MM.1S (cell line): ENCODE results near the gene GPR42.

ENCODE experiments used
- DNase-seq: peaks from one replicate; pipeline ENCODE4 v3.0.0-alpha.2; 2015
- H2AFZ ChIP-seq: fragments of 300-600 bp; sonication (generic); 2 replicates; pipeline ENCODE4 v1.6.0; 2016; ENCODE audit warnings: antibody characterized with exemption, low read length
- H3F3A ChIP-seq: fragments of 300-600 bp; sonication (generic); 2 replicates; pipeline ENCODE4 v1.6.1; 2016; ENCODE audit warnings: mild to moderate bottlenecking, antibody characterized with exemption, low read length, moderate library complexity, mixed read lengths; ENCODE audit not compliant: insufficient read depth
- H3K27ac ChIP-seq: fragments of 300-600 bp; sonication (generic); 2 replicates; pipeline ENCODE4 v1.5.1; 2016; ENCODE audit warnings: mild to moderate bottlenecking, low read length
- H3K27me3 ChIP-seq: fragments of 300-600 bp; sonication (generic); replicated peaks from 2 replicates; pipeline ENCODE4 v1.6.0; 2016; ENCODE audit warnings: low read length; ENCODE audit not compliant: insufficient read depth
- H3K36me3 ChIP-seq: fragments of 300-600 bp; sonication (generic); replicated peaks from 2 replicates; pipeline ENCODE4 v1.6.1; 2016; ENCODE audit warnings: mild to moderate bottlenecking, low read length, mixed read lengths; ENCODE audit not compliant: insufficient read depth
- H3K4me1 ChIP-seq: fragments of 300-600 bp; sonication (generic); 2 replicates; pipeline ENCODE4 v1.6.1; 2016; ENCODE audit warnings: low read length, mixed read lengths
- H3K4me2 ChIP-seq: fragments of 300-600 bp; sonication (generic); 2 replicates; pipeline ENCODE4 v1.6.0; 2016; ENCODE audit warnings: low read depth, low read length
- H3K4me3 ChIP-seq: fragments of 300-600 bp; sonication (generic); 2 replicates; pipeline ENCODE4 v1.5.1; 2016; ENCODE audit warnings: low read length, mixed read lengths
- H3K79me2 ChIP-seq: fragments of 300-600 bp; sonication (generic); 2 replicates; pipeline ENCODE4 v1.6.1; 2016; ENCODE audit warnings: mixed run types, low read length, mixed read lengths
- H3K9ac ChIP-seq: fragments of 300-600 bp; sonication (generic); 2 replicates; pipeline ENCODE4 v1.6.1; 2016; ENCODE audit warnings: low read length, mixed read lengths
- H3K9me2 ChIP-seq: fragments of 300-600 bp; sonication (generic); replicated peaks from 2 replicates; pipeline ENCODE4 v1.6.1; 2016; ENCODE audit warnings: mild to moderate bottlenecking, low read length, mixed read lengths; ENCODE audit not compliant: insufficient read depth
- H3K9me3 ChIP-seq: fragments of 300-600 bp; sonication (generic); replicated peaks from 2 replicates; pipeline ENCODE4 v1.6.1; 2016; ENCODE audit warnings: mild to moderate bottlenecking, low read length, mixed read lengths; ENCODE audit not compliant: insufficient read depth
- H4K20me1 ChIP-seq: fragments of 300-600 bp; sonication (generic); 2 replicates; pipeline ENCODE4 v1.6.1; 2016; ENCODE audit warnings: mild to moderate bottlenecking, low read length, moderate library complexity, mixed read lengths; ENCODE audit not compliant: insufficient read depth
- CTCF ChIP-seq: fragments of 300-600 bp; sonication (generic); IDR thresholded peaks from 2 replicates; pipeline ENCODE4 v1.5.1; 2016; ENCODE audit warnings: antibody characterized with exemption, low read length, mixed read lengths
- EZH2 ChIP-seq: fragments of 300-600 bp; sonication (generic); optimal IDR thresholded peaks from 2 replicates; pipeline ENCODE3; 2017; ENCODE audit warnings: low read depth, mild to moderate bottlenecking, antibody characterized with exemption, low read length, mixed read lengths
- EZH2phosphoT487 ChIP-seq: fragments of 300-600 bp; sonication (generic); IDR thresholded peaks from 2 replicates; pipeline ENCODE4 v1.6.1; 2018; ENCODE audit warnings: antibody characterized with exemption, low read length

GPR42 gene

GRCh38 chr19:35370722-35371121 is at the start of gene GPR42:
Gene GPR42 (plus strand): TSS chr19:35371068. CDS start chr19:35371360, 292 bp downstream.
- H3K79me2 ChIP-seq: no peaks in the 10 kb centered on the region
- H3K9me2 ChIP-seq: no peaks in the 10 kb centered on the region
- no peak within 1 kb of the TSS for H3K9ac ChIP-seq
- no peaks in the 10 kb centered on the region for H3K9me3 ChIP-seq
- no peaks in the 10 kb centered on the region for H3K4me1 ChIP-seq
- no peak within 1 kb of the TSS for H3K4me2 ChIP-seq
- H3K27ac ChIP-seq: no peak within 1 kb of the TSS
- no peak within 1 kb of the TSS for H3K4me3 ChIP-seq
- no peaks in the 10 kb centered on the region for H3K36me3 ChIP-seq
- H3F3A ChIP-seq: no peaks in the 10 kb centered on the region
- no peaks in the 10 kb centered on the region for H4K20me1 ChIP-seq
- H2AFZ ChIP-seq: no peak within 1 kb of the TSS
- H3K27me3 ChIP-seq: peaks cover 50% of the 10 kb centered on the region
- no peak for DNase-seq
- no peak for TF ChIP-seq EZH2phosphoT487
- no peak for TF ChIP-seq CTCF
- no peak for TF ChIP-seq EZH2

- H3K27ac ChIP-seq: no peak overlapping the region
- no peak for DNase-seq
- H3K9ac ChIP-seq: no peak overlapping the region
Measured at GRCh38 chr19:35321291-35321690, 49.6 kb upstream of the GPR42 start.

GRCh38 chr19:35322014-35322413 is 48.9 kb upstream of the GPR42 start:
- no peaks in the 10 kb centered on the region for H3F3A ChIP-seq

More at GRCh38 chr19:35321291-35321690, 49.6 kb upstream of the GPR42 start:
- Histone ChIP-seq H3K4me2 (no peak overlapping the region), H3K27me3 (peaks cover 66% of the 10 kb centered on the region), H3K36me3 (no peaks in the 10 kb centered on the region), H3K9me2 (no peaks in the 10 kb centered on the region), H3K9me3 (no peaks in the 10 kb centered on the region), H3K4me1 (no peaks in the 10 kb centered on the region), H3K4me3 (no peak overlapping the region), H3K79me2 (no peaks in the 10 kb centered on the region), H2AFZ (no peak overlapping the region), H4K20me1 (no peaks in the 10 kb centered on the region), H3F3A (no peaks in the 10 kb centered on the region)
- TF ChIP-seq EZH2 (no peak), EZH2phosphoT487 (no peak), CTCF (no peak)

More at GRCh38 chr19:35322014-35322413, 48.9 kb upstream of the GPR42 start:
- Histone ChIP-seq H3K27ac (no peak overlapping the region), H3K27me3 (peaks cover 74% of the 10 kb centered on the region), H2AFZ (no peak overlapping the region), H3K4me1 (no peaks in the 10 kb centered on the region), H3K4me3 (no peak overlapping the region), H3K9ac (no peak overlapping the region), H3K9me3 (no peaks in the 10 kb centered on the region), H3K36me3 (no peaks in the 10 kb centered on the region), H3K79me2 (no peaks in the 10 kb centered on the region), H3K9me2 (no peaks in the 10 kb centered on the region), H4K20me1 (no peaks in the 10 kb centered on the region), H3K4me2 (no peak overlapping the region)
- no peak for DNase-seq
- TF ChIP-seq EZH2 (no peak), EZH2phosphoT487 (no peak), CTCF (no peak)
